ENCODE measurements around the gene AMFR. TPM values are rescaled to one million over a fixed set of nuclear protein-coding genes. Genes with fewer than 3 reads are reported as not detected.

AMFR gene
- total RNA-seq, 1 experiment from 2014 or later, result 66.3 TPM

DNA sequence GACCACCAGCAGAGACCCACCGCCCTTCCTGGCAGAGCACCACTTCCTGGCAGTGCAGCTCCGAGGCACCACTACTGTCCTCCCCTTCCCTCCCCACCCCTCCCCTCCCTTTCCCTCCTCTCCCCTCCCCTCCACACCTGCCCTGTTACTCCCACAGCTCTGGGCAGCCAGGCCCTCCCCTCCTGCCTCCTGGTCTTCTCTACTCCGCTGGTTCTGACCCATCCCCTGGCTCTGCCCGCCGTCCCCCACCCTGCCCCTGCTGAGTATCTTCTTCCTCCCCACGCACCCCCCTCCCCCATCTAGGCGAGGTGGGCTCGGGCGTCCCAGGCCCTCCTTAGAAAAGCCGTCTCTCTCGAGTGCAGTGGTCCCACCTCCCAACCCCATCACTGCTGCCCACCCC lies 77.7 kb downstream of the AMFR start:
- ATAC-seq, result no peak
- no peak overlapping the region for H3K4me2 ChIP-seq (ENCODE audit: low read length)
- H3K9me3 ChIP-seq (ENCODE audit: control insufficient read depth in 1 of 2, insufficient read depth in 1 of 2, low read depth in 1 of 2, low read length in 2 of 2), result no peaks in the 10 kb centered on the region
- no peaks in the 10 kb centered on the region for H3K36me3 ChIP-seq (ENCODE audit: control insufficient read depth in 1 of 2, insufficient read depth in 2 of 2, low read length in 2 of 2)
- POLR2A ChIA-PET, result no interaction called here
- H4K20me1 ChIP-seq (ENCODE audit: insufficient read depth), result no peaks in the 10 kb centered on the region
- H2AFZ ChIP-seq (ENCODE audit: low read depth, low read length, poor library complexity, severe bottlenecking), result no peak overlapping the region
- DNase-seq (ENCODE audit: low read depth, low spot score), result no peak
- H3K9me2 ChIP-seq (ENCODE audit: insufficient read depth), result no peaks in the 10 kb centered on the region
- H3K79me2 ChIP-seq (ENCODE audit: insufficient read depth, low read length), result no peaks in the 10 kb centered on the region
- CTCF ChIA-PET, result interaction anchor here (1.5 kb wide), 1 partner anchor 9 kb away, joined by 8 read pairs; no protein-coding TSS in a partner anchor
- RAD21 ChIA-PET (ENCODE audit: low non-redundant PET in 1 of 2, low total read pairs in 2 of 2, uncharacterized antibody in 2 of 2, unreplicated experiment in 2 of 2), result no interaction called here
- H3K4me1 ChIP-seq (ENCODE audit: control insufficient read depth in 1 of 2, insufficient read depth in 2 of 2, low read length in 2 of 2), result peaks cover 0 to 17% of the 10 kb centered on the region in 2 experiments; a peak in 3 of 4 replicates
- H3K9ac ChIP-seq (ENCODE audit: low read length), result no peak overlapping the region
- H3K27ac ChIP-seq (ENCODE audit: low read depth, low read length), result no peak overlapping the region
- no peaks in the 10 kb centered on the region for H3K27me3 ChIP-seq (ENCODE audit: insufficient read depth, low read length)
- intact Hi-C loops (cut with micrococcal nuclease), result no loop called here
- H3K4me3 ChIP-seq (replicated peaks in 1 of 2; ENCODE audit: low read depth in 1 of 2, low read length in 2 of 2), result no peak overlapping the region
- TF ChIP-seq RAD21 (IDR thresholded peaks at IDR 0.05; ENCODE audit: low read depth) (no peak), YY1 (IDR thresholded peaks at IDR 0.05; ENCODE audit: extremely low read depth, insufficient replicate concordance, low read depth, low read length) (no peak), SP1 (IDR thresholded peaks at IDR 0.05; ENCODE audit: low read depth) (no peak), JUND (IDR thresholded peaks at IDR 0.05) (no peak), ZBTB33 (IDR thresholded peaks at IDR 0.05; ENCODE audit: extremely low read depth, insufficient replicate concordance, low read length) (no peak), TCF7L2 (IDR thresholded peaks at IDR 0.05; ENCODE audit: borderline replicate concordance, extremely low read depth, insufficient read depth, insufficient read length) (no peak), CTCF (IDR thresholded peaks at IDR 0.05 in 2 of 3, conservative IDR thresholded peaks at IDR 0.05 in 1 of 3; ENCODE audit: borderline replicate concordance in 1 of 3, insufficient read depth in 1 of 3, low read depth in 2 of 3, low read length in 2 of 3) (no peak), CEBPB (IDR thresholded peaks at IDR 0.05; ENCODE audit: low read depth) (no peak), EZH2phosphoT487 (IDR thresholded peaks at IDR 0.05; ENCODE audit: borderline replicate concordance) (no peak), SIN3A (IDR thresholded peaks at IDR 0.05; ENCODE audit: low read depth) (no peak), MAX (IDR thresholded peaks at IDR 0.05) (no peak), POLR2AphosphoS5 (IDR thresholded peaks at IDR 0.05; ENCODE audit: low read depth, low read length) (no peak), EGR1 (IDR thresholded peaks at IDR 0.05; ENCODE audit: low read depth) (no peak), POLR2A (IDR thresholded peaks at IDR 0.05; ENCODE audit: borderline replicate concordance, extremely low read depth, insufficient read depth, insufficient read length) (no peak), CBX3 (IDR thresholded peaks at IDR 0.05; ENCODE audit: low read depth) (no peak), SRF (IDR thresholded peaks at IDR 0.05; ENCODE audit: low read depth) (no peak), ELF1 (IDR thresholded peaks at IDR 0.05; ENCODE audit: borderline replicate concordance, low read depth) (no peak), ZFX (IDR thresholded peaks at IDR 0.05) (no peak)
- no TSS peak for BruUV-seq (replicated peaks)

Data from HCT116 (cell line).